K562 (cell line): ENCODE results near the gene RAB14. TPM values are rescaled to one million over a fixed set of nuclear protein-coding genes. Genes with fewer than 3 reads are reported as not detected.
A peak's percentile ranks its signal among the peaks of the same experiment; 100 is the strongest.

Experiments
- BHLHE40 ChIP-seq: IDR thresholded peaks from 2 replicates; pipeline ENCODE4 v1.6.1; 2011; ENCODE audit warnings: low read length, improper control_type of control experiment
- CHCHD3 ChIP-seq: fragments of 250-450 bp; sonication (Bioruptor Pico); IDR thresholded peaks from 2 replicates; pipeline ENCODE4 v2.1.2; 2022; ENCODE audit warnings: mild to moderate bottlenecking
- FOSL1 ChIP-seq: fragments of 200-800 bp; sonication (Bioruptor generic); conservative IDR thresholded peaks from 2 replicates; pipeline ENCODE4 v1.6.1; 2016; ENCODE audit warnings: missing genetic modification characterization, missing compliant biosample characterization
- KLF1 ChIP-seq: fragments of 450-650 bp; IDR thresholded peaks from 2 replicates; pipeline ENCODE4 v1.6.1; 2016; ENCODE audit warnings: missing genetic modification characterization, missing compliant biosample characterization
- MAZ ChIP-seq, 2 experiments: fragments of 450-650 bp in 1 of 2; sonication (generic) in 1 of 2; formaldehyde crosslinking; IDR thresholded peaks in 1 of 2; conservative IDR thresholded peaks in 1 of 2; 2 replicates each; pipeline versions ENCODE4 v1.4.0 to v1.5.0; 2020; ENCODE audit warnings: mild to moderate bottlenecking in 1 of 2, missing genetic modification reagents in 1 of 2
- MYBL2 ChIP-seq, 2 experiments: fragments of 450-650 bp in 1 of 2; sonication (generic) in 1 of 2; formaldehyde crosslinking in 1 of 2; IDR thresholded peaks; 2 replicates each; pipeline versions ENCODE4 v1.6.1 to v1.8.1; 2017 to 2022; ENCODE audit warnings: borderline replicate concordance in 1 of 2, inconsistent platforms in 1 of 2, low read depth in 1 of 2, mild to moderate bottlenecking in 1 of 2, missing genetic modification reagents in 1 of 2, moderate library complexity in 1 of 2
- PHF21A ChIP-seq: fragments of 450-650 bp; IDR thresholded peaks from 2 replicates; pipeline ENCODE4 v1.6.1; 2017; ENCODE audit warnings: low read depth, borderline replicate concordance
- SAP30 ChIP-seq: fragments of 200-600 bp; sonication (generic); IDR thresholded peaks from 2 replicates; pipeline ENCODE4 v1.6.1; 2012; ENCODE audit warnings: borderline replicate concordance, low read depth, mild to moderate bottlenecking, moderate library complexity, low read length, control low read depth, inconsistent platforms; ENCODE audit not compliant: insufficient read depth, poor library complexity, severe bottlenecking
- SMAD4 ChIP-seq: fragments of 250-450 bp; sonication (Bioruptor Pico); conservative IDR thresholded peaks from 2 replicates; pipeline ENCODE4 v1.8.0; 2021; ENCODE audit warnings: inconsistent platforms, mild to moderate bottlenecking, moderate library complexity
- TARDBP ChIP-seq: fragments of 450-650 bp; IDR thresholded peaks from 2 replicates; pipeline ENCODE4 v1.6.1; 2016
- TEAD1 ChIP-seq, 2 experiments: fragments of 450-650 bp in 1 of 2; sonication (generic) in 1 of 2; formaldehyde crosslinking; IDR thresholded peaks; 2 replicates each; pipeline versions ENCODE4 v1.4.0 to v1.8.0; 2020 to 2022; ENCODE audit warnings: mild to moderate bottlenecking in 2 of 2, missing genetic modification reagents in 1 of 2
- THRAP3 ChIP-seq: fragments of 450-650 bp; IDR thresholded peaks from 2 replicates; pipeline ENCODE4 v1.6.1; 2016; ENCODE audit warnings: mild to moderate bottlenecking, inconsistent platforms, borderline replicate concordance
- WHSC1 ChIP-seq: IDR thresholded peaks from one replicate; pipeline ENCODE4 v1.6.1; 2012; ENCODE audit warnings: low read length, control low read depth, inconsistent platforms
- ZC3H4 ChIP-seq: sonication (generic); formaldehyde crosslinking; IDR thresholded peaks from 2 replicates; pipeline ENCODE4 v1.9.0; 2021; ENCODE audit warnings: missing genetic modification reagents, borderline replicate concordance
- ZNF134 ChIP-seq: fragments of 250-450 bp; sonication (Bioruptor Pico); conservative IDR thresholded peaks from 2 replicates; pipeline ENCODE4 v1.4.0; 2020
- ZNF280A ChIP-seq: fragments of 450-650 bp; IDR thresholded peaks from 2 replicates; pipeline ENCODE4 v1.6.1; 2018; ENCODE audit warnings: mild to moderate bottlenecking, low read depth; ENCODE audit not compliant: partially characterized antibody
- ZNF785 ChIP-seq: fragments of 250-450 bp; sonication (Bioruptor Pico); IDR thresholded peaks from 2 replicates; pipeline ENCODE4 v1.4.0; 2020; ENCODE audit warnings: mild to moderate bottlenecking
- polyA plus RNA-seq, 8 experiments: library from polyadenylated mRNA; depleted of rRNA in 4 of 8; stranded (reverse) in 5 of 8; unstranded in 3 of 8; fragments of >200 nt; fragmentation: Nextera tagmentation in 2 of 8; fragmentation: Illumina TruSeq in 1 of 8; extraction: Ambion mirVana in 2 of 8; extraction: Trizol in 1 of 8; gene quantifications; 2 replicates each; pipeline versions ENCODE4 v1.2.1 to v1.2.3, GENCODE V29; 2011 to 2014; ENCODE audit warnings: inconsistent platforms in 1 of 8, missing spikeins in 1 of 8
- total RNA-seq, 7 experiments: library from RNA; depleted of rRNA in 6 of 7; stranded (reverse); fragments of >200 nt in 6 of 7; fragmentation: Illumina TruSeq in 2 of 7; extraction: Trizol in 2 of 7; gene quantifications; 2 replicates each; pipeline versions ENCODE4 v1.2.1 to v1.2.3, GENCODE V29; 2011 to 2021; ENCODE audit warnings: low replicate concordance in 1 of 7
- TF ChIP-seq, protein P1 (sequence below), 2 experiments: IDR thresholded peaks; 2 replicates each; pipeline ENCODE4 v1.6.1; 2011; ENCODE audit warnings: borderline replicate concordance in 1 of 2, control low read depth in 1 of 2, low read depth in 1 of 2, low read length in 1 of 2, mild to moderate bottlenecking in 1 of 2, mixed read lengths in 1 of 2, moderate library complexity in 1 of 2; ENCODE audit not compliant: insufficient read depth in 1 of 2, insufficient read length in 1 of 2, poor library complexity in 1 of 2, severe bottlenecking in 1 of 2; ENCODE audit errors: extremely low read depth in 1 of 2
- TF ChIP-seq, protein P2 (sequence below): fragments of 250-450 bp; sonication (Bioruptor Pico); IDR thresholded peaks from 2 replicates; pipeline ENCODE4 v1.4.0; 2020; ENCODE audit warnings: borderline replicate concordance

RAB14 gene
- total and polyA plus RNA-seq, 9 of the 15 experiments (the other 6 are each of a cell fraction or from before 2014, with no cell fraction given) = 10.3 to 41.8 (median 20.9) TPM

GRCh38 chr9:121201045-121201737 lies 478 bp downstream of the RAB14 start (continued):
- no peak for TF ChIP-seq ZNF280A
- TF ChIP-seq PHF21A = no peak
- peak; percentile 46 for TF ChIP-seq SMAD4 (CRISPR knock-in tag)
- TF ChIP-seq TEAD1 (CRISPR knock-in tag; IDR thresholded peaks at IDR 0.05) = 0 out of 4 replicates have a peak, but pooled peaks of 1 of the 2 experiments have one; percentile 50
- no peak for TF ChIP-seq ZNF785
- TF ChIP-seq KLF1 (tag) = no peak
- TF ChIP-seq THRAP3 = no peak
- TF ChIP-seq TARDBP = no peak
- peak; percentile 83 for TF ChIP-seq SAP30
- TF ChIP-seq, protein P1, sequence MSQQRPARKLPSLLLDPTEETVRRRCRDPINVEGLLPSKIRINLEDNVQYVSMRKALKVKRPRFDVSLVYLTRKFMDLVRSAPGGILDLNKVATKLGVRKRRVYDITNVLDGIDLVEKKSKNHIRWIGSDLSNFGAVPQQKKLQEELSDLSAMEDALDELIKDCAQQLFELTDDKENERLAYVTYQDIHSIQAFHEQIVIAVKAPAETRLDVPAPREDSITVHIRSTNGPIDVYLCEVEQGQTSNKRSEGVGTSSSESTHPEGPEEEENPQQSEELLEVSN (IDR thresholded peaks at IDR 0.05; ENCODE audit: borderline replicate concordance in 1 of 2, extremely low read depth in 1 of 2, insufficient read depth in 1 of 2, insufficient read length in 1 of 2, low read depth in 1 of 2, low read length in 1 of 2, poor library complexity in 1 of 2, severe bottlenecking in 1 of 2) = peak in 1 of 2 experiments; percentile 9
- no peak for TF ChIP-seq WHSC1
- TF ChIP-seq MYBL2 (IDR thresholded peaks at IDR 0.05; ENCODE audit: low read depth) = no peak
- no peak for TF ChIP-seq MYBL2 (CRISPR knock-in tag; IDR thresholded peaks at IDR 0.05; ENCODE audit: borderline replicate concordance)
- TF ChIP-seq BHLHE40 = peak; percentile 20; the same call in 1 of the 2 replicates
- TF ChIP-seq ZC3H4 (CRISPR knock-in tag) = 0 out of 2 replicates have a peak, but pooled peaks have one; percentile 8
- no peak for TF ChIP-seq ZNF134
- peak in 1 of 2 experiments; percentile 83; a peak in 2 of 4 replicates for TF ChIP-seq MAZ (CRISPR knock-in tag; conservative IDR thresholded peaks at IDR 0.05 in 1 of 2, IDR thresholded peaks at IDR 0.05 in 1 of 2)
- TF ChIP-seq, protein P2, sequence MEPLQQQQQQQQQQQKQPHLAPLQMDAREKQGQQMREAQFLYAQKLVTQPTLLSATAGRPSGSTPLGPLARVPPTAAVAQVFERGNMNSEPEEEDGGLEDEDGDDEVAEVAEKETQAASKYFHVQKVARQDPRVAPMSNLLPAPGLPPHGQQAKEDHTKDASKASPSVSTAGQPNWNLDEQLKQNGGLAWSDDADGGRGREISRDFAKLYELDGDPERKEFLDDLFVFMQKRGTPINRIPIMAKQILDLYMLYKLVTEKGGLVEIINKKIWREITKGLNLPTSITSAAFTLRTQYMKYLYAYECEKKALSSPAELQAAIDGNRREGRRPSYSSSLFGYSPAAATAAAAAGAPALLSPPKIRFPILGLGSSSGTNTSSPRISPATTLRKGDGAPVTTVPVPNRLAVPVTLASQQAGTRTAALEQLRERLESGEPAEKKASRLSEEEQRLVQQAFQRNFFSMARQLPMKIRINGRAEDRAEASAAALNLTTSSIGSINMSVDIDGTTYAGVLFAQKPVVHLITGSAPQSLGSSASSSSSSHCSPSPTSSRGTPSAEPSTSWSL (CRISPR knock-in tag) = no peak
- TF ChIP-seq CHCHD3 = no peak
- TF ChIP-seq FOSL1 = no peak; the same call in 1 of the 2 replicates
